Large intestine (tissue), 3 donors: ENCODE results near the gene EPB41L4B. TPM values are rescaled to one million over a fixed set of nuclear protein-coding genes. Genes with fewer than 3 reads are reported as not detected.
A peak's percentile ranks its signal among the peaks of the same experiment; 100 is the strongest.
"Not testable (repeated sequence)": the region's sequence is repeated elsewhere in the genome, so short reads cannot be mapped to it uniquely, and the experiment has no call there.

Source experiments
- DNase-seq, 2 donors: peaks; one replicate each; pipeline versions ENCODE4 v3.0.0 to v3.0.0-alpha.2; 2013
- H3K27ac ChIP-seq: one replicate; pipeline ENCODE4 v1.5.1; 2013; ENCODE audit warnings: low read length
- H3K27me3 ChIP-seq: 2 replicates; pipeline ENCODE4 v1.6.1; 2013; ENCODE audit warnings: low read length; ENCODE audit not compliant: control insufficient read depth, insufficient read depth
- H3K36me3 ChIP-seq: 2 replicates; pipeline ENCODE4 v1.6.1; 2013; ENCODE audit warnings: low read length; ENCODE audit not compliant: control insufficient read depth, insufficient read depth
- H3K4me1 ChIP-seq: one replicate; pipeline ENCODE4 v1.6.1; 2013; ENCODE audit warnings: low read length; ENCODE audit not compliant: control insufficient read depth, insufficient read depth
- H3K4me3 ChIP-seq: one replicate; pipeline ENCODE4 v1.5.1; 2013; ENCODE audit warnings: low read length
- H3K9me3 ChIP-seq: one replicate; pipeline ENCODE4 v1.6.1; 2013; ENCODE audit warnings: mild to moderate bottlenecking, low read depth, low read length, moderate library complexity; ENCODE audit not compliant: control insufficient read depth
- WGBS: methylation state at CpG from one replicate; pipeline ENCODE4 v1.1.5; 2013; ENCODE audit warnings: low lambda C conversion rate; ENCODE audit not compliant: insufficient coverage; 5-methylcytosine and 5-hydroxymethylcytosine counted together
- polyA plus RNA-seq: library from polyadenylated mRNA; unstranded; fragments of 120-200 nt; gene quantifications from one replicate; pipeline ENCODE4 v1.2.1, GENCODE V29; 2013

The EPB41L4B gene
- polyA plus RNA-seq, 1 donor, result 35.5 TPM

DNA sequence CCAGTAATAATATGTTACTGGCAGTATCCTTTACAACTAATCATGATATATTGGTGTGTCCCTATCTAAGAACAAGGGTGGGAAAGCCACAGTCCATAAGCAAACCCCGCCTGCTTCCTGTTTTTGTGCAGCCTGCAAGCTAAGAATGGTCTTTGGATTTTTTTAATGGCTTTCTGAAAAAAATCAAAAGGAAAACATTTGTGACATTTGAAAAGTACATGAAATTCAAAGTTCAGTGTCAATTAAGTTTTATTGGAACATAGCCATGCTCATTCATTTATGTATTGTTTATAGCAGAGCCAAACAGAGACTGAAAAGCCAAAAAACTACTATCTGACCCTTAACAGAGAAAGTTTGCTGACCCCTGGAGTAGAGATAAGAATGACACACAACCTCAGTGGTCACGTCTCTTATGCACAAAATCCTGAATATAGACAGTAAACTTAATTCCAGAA is 188.3 kb downstream of the EPB41L4B start:
- peak overlapping the region; percentile 58 for H3K27ac ChIP-seq

DNA sequence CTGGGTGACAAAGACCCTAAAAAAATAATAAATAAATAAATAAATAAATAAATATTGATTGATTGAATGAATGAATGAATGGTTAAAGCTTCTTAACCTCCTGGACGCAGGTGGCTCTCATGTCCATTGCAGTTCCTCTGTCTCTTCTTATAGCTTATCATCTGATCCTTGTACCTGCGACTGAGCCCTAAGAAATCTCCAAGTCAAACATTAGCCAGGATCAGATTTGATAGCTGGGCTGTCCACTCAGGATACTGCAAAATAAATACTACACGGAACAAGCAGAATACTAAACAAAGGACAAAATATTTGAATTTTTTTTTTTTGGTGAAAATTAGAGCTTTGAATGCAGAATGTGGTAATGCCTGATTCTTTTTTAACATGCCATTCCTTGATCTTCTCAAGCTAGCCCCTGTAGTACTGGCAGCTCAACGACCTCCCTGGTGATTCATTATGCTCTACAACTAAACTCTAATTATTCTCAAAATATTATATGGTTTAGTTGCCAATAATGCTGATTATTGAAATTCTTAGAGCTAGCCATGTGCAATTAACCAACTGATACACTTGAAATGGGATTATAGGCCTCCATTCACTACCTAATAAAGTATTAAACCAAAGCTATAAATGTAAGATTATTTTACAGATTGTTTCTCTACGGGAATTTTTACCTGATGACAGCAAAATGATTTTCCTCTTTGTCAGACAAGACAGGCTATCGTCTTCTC is 191.2 kb downstream of the EPB41L4B start:
- H3K9me3 ChIP-seq, result no peaks in the 10 kb centered on the region
- DNase-seq, result peak; percentile 72 to 77
- no peaks in the 10 kb centered on the region for H3K27me3 ChIP-seq
- H3K4me1 ChIP-seq, result peaks cover 34% of the 10 kb centered on the region
- no peak overlapping the region for H3K4me3 ChIP-seq
- H3K27ac ChIP-seq, result peak overlapping the region; percentile 53
- 45% methylated on average over 2 of the region's 6 CpGs for WGBS
- no peaks in the 10 kb centered on the region for H3K36me3 ChIP-seq

More for the DNA sequence above, 188.3 kb downstream of the EPB41L4B start:
- no peaks in the 10 kb centered on the region for H3K9me3 ChIP-seq
- no peak overlapping the region for H3K4me3 ChIP-seq
- WGBS, result 20% methylated on average over 1 of the region's 2 CpGs
- H3K36me3 ChIP-seq, result no peaks in the 10 kb centered on the region
- peak in 1 of 2 donors; percentile 59 for DNase-seq
- no peaks in the 10 kb centered on the region for H3K27me3 ChIP-seq
- peaks cover 31% of the 10 kb centered on the region for H3K4me1 ChIP-seq

DNA sequence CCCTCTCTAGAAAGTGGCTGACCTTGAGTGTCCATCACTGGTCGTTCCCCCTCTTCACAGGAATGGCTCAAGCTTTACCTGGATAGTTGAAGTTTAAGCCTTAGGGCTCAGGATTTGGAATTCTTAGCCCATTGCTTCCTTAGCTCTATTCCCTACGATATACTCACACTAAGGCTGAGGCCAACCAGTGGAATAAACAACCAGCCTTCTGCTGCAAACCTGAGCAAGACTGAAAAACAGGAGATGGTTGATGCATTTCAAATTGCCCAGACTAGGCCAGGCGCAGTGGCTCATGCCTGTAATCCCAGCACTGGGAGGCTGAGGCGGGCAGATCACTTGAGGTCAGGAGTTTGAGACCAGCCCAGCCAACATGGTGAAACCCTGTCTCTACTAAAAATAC is 194.2 kb downstream of the EPB41L4B start:
- not testable (repeated sequence) for H3K27me3 ChIP-seq, H3K27ac ChIP-seq, H3K36me3 ChIP-seq, H3K4me3 ChIP-seq, H3K9me3 ChIP-seq, DNase-seq
- WGBS, result 60% methylated on average over 1 of the region's 4 CpGs
- peaks cover 30% of the 10 kb centered on the region for H3K4me1 ChIP-seq

DNA sequence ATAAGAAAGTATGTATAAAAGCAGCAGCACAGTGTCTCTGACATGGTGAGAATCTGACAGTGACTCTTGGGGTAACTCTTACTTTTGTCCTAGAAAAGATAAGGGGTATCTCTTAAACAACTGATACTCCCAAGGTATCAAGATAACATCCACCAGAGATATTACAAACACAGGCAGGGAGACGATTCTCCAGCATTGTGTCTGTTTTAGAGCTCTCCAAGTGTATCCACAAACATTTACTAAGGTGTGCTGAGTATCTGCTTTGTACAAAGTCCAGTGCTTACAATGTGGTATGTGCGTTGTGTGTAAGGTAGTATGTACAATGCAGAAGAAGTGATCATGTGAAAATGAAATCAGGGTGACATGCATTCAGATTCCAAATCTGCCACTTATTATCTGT is 196.7 kb downstream of the EPB41L4B start:
- no CpG with 5 or more reads among the region's 2 CpGs for WGBS
- DNase-seq, result peak; percentile 54 to 75
- H3K9me3 ChIP-seq, result no peaks in the 10 kb centered on the region
- no peak overlapping the region for H3K4me3 ChIP-seq
- peak overlapping the region; percentile 47 for H3K27ac ChIP-seq
- H3K4me1 ChIP-seq, result peaks cover 30% of the 10 kb centered on the region
- no peaks in the 10 kb centered on the region for H3K27me3 ChIP-seq
- no peaks in the 10 kb centered on the region for H3K36me3 ChIP-seq

DNA sequence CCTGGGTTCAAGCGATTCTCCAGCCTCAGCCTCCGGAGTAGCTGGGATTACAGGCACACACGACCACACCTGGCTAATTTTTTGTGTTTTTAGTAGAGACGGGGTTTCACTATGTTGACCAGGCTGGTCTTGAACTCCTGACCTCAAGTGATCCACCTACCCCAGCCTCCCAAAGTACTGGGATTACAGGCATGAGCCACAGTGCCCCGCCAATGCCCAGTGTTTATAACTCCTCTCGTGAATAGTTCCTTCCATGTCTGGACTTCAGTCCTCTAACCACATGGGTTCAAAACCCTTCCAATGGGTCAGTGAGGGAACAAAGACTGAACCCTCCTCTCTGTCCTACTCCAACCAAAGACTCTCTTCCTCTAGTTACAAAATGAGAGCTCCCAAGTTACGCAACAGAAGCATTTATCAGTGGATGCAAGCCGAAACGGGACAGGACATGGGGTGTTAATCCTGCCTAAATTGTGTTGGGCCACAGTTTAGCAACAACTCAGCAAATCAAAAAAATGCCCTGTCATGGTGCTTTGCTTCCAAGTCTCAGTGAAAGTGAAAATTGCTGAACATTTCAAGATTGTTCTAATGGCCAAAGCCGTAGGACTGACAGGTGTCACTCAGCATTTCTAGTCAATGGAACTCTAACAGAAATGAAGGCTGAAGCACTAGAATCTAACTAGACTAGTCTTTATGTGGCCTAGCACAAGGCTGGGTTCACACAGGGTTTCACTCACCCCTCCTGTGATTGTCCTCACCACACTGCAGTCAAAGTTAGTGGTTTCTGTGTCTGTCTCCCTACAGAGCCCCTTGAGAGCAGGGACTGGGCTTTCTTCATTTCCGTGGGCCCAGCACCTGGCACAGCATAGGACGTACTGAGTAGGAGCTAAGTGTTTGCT is 197.9 kb downstream of the EPB41L4B start:
- no peak for DNase-seq
- 83% methylated on average over 1 of the region's 12 CpGs for WGBS
- Histone ChIP-seq H3K4me3 (no peak overlapping the region), H3K36me3 (no peaks in the 10 kb centered on the region), H3K9me3 (no peaks in the 10 kb centered on the region), H3K27me3 (no peaks in the 10 kb centered on the region), H3K4me1 (peaks cover 21% of the 10 kb centered on the region), H3K27ac (no peak overlapping the region)

Other genes starting within 250 kb of the EPB41L4B start
- 62.0 TPM for gene TMEM245, start 201.1 kb downstream of the EPB41L4B start, polyA plus RNA-seq
- gene FRRS1L, start 153.8 kb downstream of the EPB41L4B start, polyA plus RNA-seq, result 9.1 TPM
- 37.5 TPM for gene PTPN3, start 177.2 kb upstream of the EPB41L4B start, polyA plus RNA-seq